ENCODE results near the gene DLX1. TPM values are rescaled to one million over a fixed set of nuclear protein-coding genes. Genes with fewer than 3 reads are reported as not detected.

The DLX1 gene
- total RNA-seq = 0.29 TPM in 1 of 2 replicates, not detected in the other

GRCh38 chr2:172085460-172086159 is at the start of gene DLX1:
DLX1 (plus strand) TSS chr2:172085507; CDS start chr2:172085678, 171 bp downstream.

GRCh38 chr2:172102391-172103359 is 17.4 kb downstream of the DLX1 start, which contains the start of gene DLX2:
DLX2 (minus strand) TSS chr2:172102900; CDS start chr2:172102538, 362 bp downstream.

Other genes starting within 250 kb of the DLX1 start
- 17.6 and 22.1 TPM in 2 replicates for gene SLC25A12, start 191.3 kb upstream of the DLX1 start, total RNA-seq
- 24.2 and 39.5 TPM in 2 replicates for gene HAT1, start 163.0 kb upstream of the DLX1 start, total RNA-seq
- 2.9 and 5.0 TPM in 2 replicates for gene METAP1D, start 85.6 kb upstream of the DLX1 start, total RNA-seq
- not detected in 2 replicates for gene DLX2, start 17.4 kb downstream of the DLX1 start, total RNA-seq

All from vein endothelial cell (primary cell).